OCI-LY1 (cell line): ENCODE data around the gene TNFAIP8.
A peak's percentile ranks its signal among the peaks of the same experiment; 100 is the strongest.

Experiments used
- H2AFZ ChIP-seq: fragments of 200-600 bp; sonication (generic), shearing (Covaris generic); 2 replicates; pipeline ENCODE4 v1.6.0; 2014; ENCODE audit warnings: antibody characterized with exemption, mild to moderate bottlenecking, low read length
- H3F3A ChIP-seq: fragments of 200-600 bp; sonication (generic), shearing (Covaris generic); 2 replicates; pipeline ENCODE4 v1.6.0; 2014; ENCODE audit warnings: mild to moderate bottlenecking, antibody characterized with exemption, low read length, moderate library complexity; ENCODE audit not compliant: insufficient read depth
- H3K27ac ChIP-seq: fragments of 200-600 bp; sonication (generic); 2 replicates; pipeline ENCODE4 v1.5.1; 2014; ENCODE audit warnings: low read length, mixed run types, mild to moderate bottlenecking, low read depth; ENCODE audit not compliant: poor library complexity, severe bottlenecking
- H3K27me3 ChIP-seq: fragments of 200-600 bp; sonication (generic); 2 replicates; pipeline ENCODE4 v1.6.0; 2014; ENCODE audit warnings: antibody characterized with exemption, mild to moderate bottlenecking, low read length, moderate library complexity; ENCODE audit not compliant: insufficient read depth
- H3K36me3 ChIP-seq: fragments of 200-600 bp; sonication (generic); 2 replicates; pipeline ENCODE4 v1.6.1; 2014; ENCODE audit warnings: mild to moderate bottlenecking, antibody characterized with exemption, low read length, moderate library complexity, mixed read lengths; ENCODE audit not compliant: insufficient read depth
- H3K4me1 ChIP-seq: fragments of 200-600 bp; sonication (generic); 2 replicates; pipeline ENCODE4 v1.5.1; 2014; ENCODE audit warnings: mild to moderate bottlenecking, low read length, moderate library complexity; ENCODE audit not compliant: insufficient read depth, severe bottlenecking
- H3K4me2 ChIP-seq: fragments of 200-600 bp; sonication (generic), shearing (Covaris generic); 2 replicates; pipeline ENCODE4 v1.6.1; 2014; ENCODE audit warnings: low read length
- H3K4me3 ChIP-seq: fragments of 200-600 bp; sonication (generic); 2 replicates; pipeline ENCODE4 v1.5.1; 2014; ENCODE audit warnings: low read length, low read depth, mild to moderate bottlenecking, mixed read lengths; ENCODE audit not compliant: poor library complexity, severe bottlenecking
- H3K79me2 ChIP-seq: fragments of 200-600 bp; shearing (Covaris generic); 2 replicates; pipeline ENCODE4 v1.6.1; 2016; ENCODE audit warnings: mixed run types, low read length, mixed read lengths; ENCODE audit not compliant: insufficient read depth
- H3K9ac ChIP-seq: fragments of 200-600 bp; sonication (generic), shearing (Covaris generic); 2 replicates; pipeline ENCODE4 v1.6.1; 2014; ENCODE audit warnings: mild to moderate bottlenecking, low read length, mixed read lengths
- H3K9me2 ChIP-seq: fragments of 200-600 bp; sonication (generic), shearing (Covaris generic); 2 replicates; pipeline ENCODE4 v1.6.1; 2014; ENCODE audit warnings: low read depth, mild to moderate bottlenecking, low read length, mixed read lengths
- H3K9me3 ChIP-seq: fragments of 200-600 bp; shearing (Covaris generic); 2 replicates; pipeline ENCODE4 v1.6.1; 2014; ENCODE audit warnings: low read length, mixed read lengths
- H4K20me1 ChIP-seq: fragments of 200-600 bp; sonication (generic), shearing (Covaris generic); 2 replicates; pipeline ENCODE4 v1.6.0; 2016; ENCODE audit warnings: mild to moderate bottlenecking, low read length; ENCODE audit not compliant: insufficient read depth
- CTCF ChIP-seq: fragments of 200-600 bp; sonication (generic), shearing (Covaris generic); IDR thresholded peaks from 2 replicates; pipeline ENCODE4 v1.5.1; 2017; ENCODE audit warnings: mild to moderate bottlenecking, antibody characterized with exemption, low read length, moderate library complexity, mixed read lengths
- EZH2 ChIP-seq: fragments of 200-600 bp; sonication (generic), shearing (Covaris generic); IDR thresholded peaks from 2 replicates; pipeline ENCODE4 v1.8.0; 2017; ENCODE audit warnings: borderline replicate concordance, mixed run types, mild to moderate bottlenecking, antibody characterized with exemption, low read length, moderate library complexity, mixed read lengths

TNFAIP8 gene

GRCh38 chr5:119389288-119390030, 33.6 kb downstream of the TNFAIP8 start:
- no peak for TF ChIP-seq EZH2
- no peak for TF ChIP-seq CTCF
- Histone ChIP-seq H3K79me2 (peaks cover 73% of the 10 kb centered on the region), H3K4me3 (no peak overlapping the region), H3K27me3 (no peaks in the 10 kb centered on the region), H3K4me2 (no peak overlapping the region; the same call in 1 of the 2 replicates), H3F3A (no peaks in the 10 kb centered on the region), H3K4me1 (peaks cover 67% of the 10 kb centered on the region), H3K27ac (peak overlapping the region; percentile 39), H3K36me3 (peaks cover 35% of the 10 kb centered on the region), H3K9me2 (no peaks in the 10 kb centered on the region), H3K9ac (no peak overlapping the region), H4K20me1 (no peaks in the 10 kb centered on the region), H2AFZ (no peak overlapping the region), H3K9me3 (no peaks in the 10 kb centered on the region)

- no peak overlapping the region for H3K27ac ChIP-seq
- no peaks in the 10 kb centered on the region for H3F3A ChIP-seq
- peaks cover 65% of the 10 kb centered on the region for H3K4me1 ChIP-seq
- peaks cover 64% of the 10 kb centered on the region for H3K79me2 ChIP-seq
- no peak overlapping the region for H3K9ac ChIP-seq
- H3K9me3 ChIP-seq: no peaks in the 10 kb centered on the region
- H3K4me3 ChIP-seq: no peak overlapping the region
- TF ChIP-seq EZH2 (no peak), CTCF (no peak)
- H2AFZ ChIP-seq: no peak overlapping the region
- H4K20me1 ChIP-seq: no peaks in the 10 kb centered on the region
- H3K4me2 ChIP-seq: no peak overlapping the region
- no peaks in the 10 kb centered on the region for H3K9me2 ChIP-seq
- peaks cover 42% of the 10 kb centered on the region for H3K36me3 ChIP-seq
- no peaks in the 10 kb centered on the region for H3K27me3 ChIP-seq
Observed at GRCh38 chr5:119390404-119390803, 34.6 kb downstream of the TNFAIP8 start.

- Histone ChIP-seq H3K36me3 (peaks cover 37% of the 10 kb centered on the region), H3K79me2 (peaks cover 37% of the 10 kb centered on the region), H3K27ac (no peak overlapping the region), H3K9me2 (no peaks in the 10 kb centered on the region), H3K27me3 (no peaks in the 10 kb centered on the region), H3K9me3 (no peaks in the 10 kb centered on the region), H3K4me1 (peaks cover 66% of the 10 kb centered on the region), H3F3A (no peaks in the 10 kb centered on the region), H4K20me1 (no peaks in the 10 kb centered on the region), H2AFZ (no peak overlapping the region), H3K9ac (no peak overlapping the region), H3K4me3 (no peak overlapping the region), H3K4me2 (no peak overlapping the region)
- TF ChIP-seq CTCF (no peak), EZH2 (no peak)
Observed at GRCh38 chr5:119393201-119393691, 37.4 kb downstream of the TNFAIP8 start.
